SH-SY5Y (cell line): Measurements from ENCODE around the gene GRIK3.

Source experiments
- GATA2 ChIP-seq: IDR thresholded peaks from 2 replicates; pipeline ENCODE4 v1.6.1; 2011; ENCODE audit warnings: mild to moderate bottlenecking, low read depth, low read length
- GATA3 ChIP-seq: IDR thresholded peaks from 2 replicates; pipeline ENCODE4 v1.6.1; 2011; ENCODE audit warnings: low read depth, mild to moderate bottlenecking, low read length, moderate library complexity

DNA sequence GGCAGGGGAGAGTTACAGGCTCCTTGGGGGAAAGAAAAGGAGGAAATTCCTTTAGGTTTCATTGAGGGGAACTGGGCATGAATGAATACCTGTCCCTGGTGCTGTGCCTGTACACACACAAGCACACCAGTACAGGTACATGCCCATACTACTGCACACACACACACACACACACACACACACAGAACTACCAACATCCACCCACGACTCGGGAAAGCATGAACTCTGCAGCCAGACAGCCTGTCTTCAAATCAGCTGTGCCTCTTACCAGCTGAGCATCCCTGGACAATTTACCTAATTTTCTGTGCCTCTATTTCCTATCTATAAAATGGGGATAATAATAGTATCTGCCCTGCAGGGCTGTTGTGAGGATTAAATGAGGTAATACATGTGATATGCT, 7.2 kb upstream of the GRIK3 start:
- TF ChIP-seq GATA2 (no peak), GATA3 (no peak)
